Measurements from ENCODE around the gene DNAH9. TPM values are rescaled to one million over a fixed set of nuclear protein-coding genes. Genes with fewer than 3 reads are reported as not detected.
"Not testable (repeated sequence)": the region's sequence is repeated elsewhere in the genome, so short reads cannot be mapped to it uniquely, and the experiment has no call there.

The DNAH9 gene
- total RNA-seq, 1 donor from 2014 or later, result 1.0 TPM

DNA sequence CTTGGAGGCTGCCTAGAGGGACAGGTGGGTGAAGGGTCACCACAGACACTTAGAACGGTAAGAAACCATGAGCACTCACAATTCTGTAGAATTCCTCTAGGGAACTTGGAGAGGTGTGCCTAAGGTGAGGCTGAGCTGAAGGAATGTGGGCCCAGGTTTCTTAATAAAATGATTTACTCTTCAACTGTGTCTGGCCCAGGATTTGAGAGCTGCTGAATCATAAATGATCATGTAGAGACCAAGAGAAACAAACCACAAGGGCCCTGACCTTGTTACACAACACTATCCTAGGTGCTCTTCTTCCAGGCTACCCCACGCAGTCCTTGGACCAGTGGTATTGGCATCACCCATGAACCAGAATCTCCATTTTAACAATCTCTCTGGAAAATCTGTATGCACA, 371.3 kb downstream of the DNAH9 start:
- Histone ChIP-seq H3K27ac (ENCODE audit: low read depth, low read length) (no peak overlapping the region), H3K4me1 (ENCODE audit: control insufficient read depth in 3 of 3, insufficient read depth in 3 of 3, low read length in 3 of 3) (no peaks in the 10 kb centered on the region), H3K36me3 (ENCODE audit: control insufficient read depth in 3 of 3, insufficient read depth in 3 of 3, low read length in 3 of 3) (peaks cover 0 to 2% (median 0%) of the 10 kb centered on the region in 3 donors), H3K9me3 (ENCODE audit: control insufficient read depth in 3 of 3, low read length in 3 of 3) (peaks cover 0 to 5% (median 0%) of the 10 kb centered on the region in 3 donors), H3K4me3 (ENCODE audit: low read length in 3 of 3) (no peak overlapping the region), H3K9ac (ENCODE audit: low read depth in 1 of 3, low read length in 3 of 3) (no peak overlapping the region), H3K27me3 (ENCODE audit: control insufficient read depth in 3 of 3, insufficient read depth in 3 of 3, low read length in 3 of 3) (no peaks in the 10 kb centered on the region)

DNA sequence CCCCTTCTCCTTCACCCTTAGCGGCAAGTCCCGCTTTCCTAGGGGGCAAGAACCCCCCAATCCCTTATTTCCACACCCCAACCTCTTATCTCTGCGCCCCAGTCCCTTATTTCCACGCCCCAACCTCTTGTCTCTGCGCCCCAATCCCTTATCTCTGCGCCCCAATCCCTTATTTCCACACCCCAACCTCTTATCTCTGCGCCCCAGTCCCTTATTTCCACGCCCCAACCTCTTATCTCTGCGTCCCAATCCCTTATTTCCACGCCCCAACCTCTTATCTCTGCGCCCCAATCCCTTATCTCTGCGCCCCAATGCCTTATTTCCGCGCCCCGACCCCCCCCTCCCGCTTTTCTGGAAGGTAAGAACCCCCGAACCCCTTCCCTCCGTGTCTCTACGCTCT, 374.5 kb downstream of the DNAH9 start:
- H3K27ac ChIP-seq (ENCODE audit: low read depth, low read length); H3K4me3 ChIP-seq (ENCODE audit: low read length in 3 of 3); H3K27me3 ChIP-seq (ENCODE audit: control insufficient read depth in 3 of 3, insufficient read depth in 3 of 3, low read length in 3 of 3); H3K4me1 ChIP-seq (ENCODE audit: control insufficient read depth in 3 of 3, insufficient read depth in 3 of 3, low read length in 3 of 3); H3K9ac ChIP-seq (ENCODE audit: low read depth in 1 of 3, low read length in 3 of 3); H3K9me3 ChIP-seq (ENCODE audit: control insufficient read depth in 3 of 3, low read length in 3 of 3): not testable (repeated sequence)
- H3K36me3 ChIP-seq (ENCODE audit: control insufficient read depth in 3 of 3, insufficient read depth in 3 of 3, low read length in 3 of 3), result peaks cover 6 to 11% (median 10%) of the 10 kb centered on the region in 3 donors

DNA sequence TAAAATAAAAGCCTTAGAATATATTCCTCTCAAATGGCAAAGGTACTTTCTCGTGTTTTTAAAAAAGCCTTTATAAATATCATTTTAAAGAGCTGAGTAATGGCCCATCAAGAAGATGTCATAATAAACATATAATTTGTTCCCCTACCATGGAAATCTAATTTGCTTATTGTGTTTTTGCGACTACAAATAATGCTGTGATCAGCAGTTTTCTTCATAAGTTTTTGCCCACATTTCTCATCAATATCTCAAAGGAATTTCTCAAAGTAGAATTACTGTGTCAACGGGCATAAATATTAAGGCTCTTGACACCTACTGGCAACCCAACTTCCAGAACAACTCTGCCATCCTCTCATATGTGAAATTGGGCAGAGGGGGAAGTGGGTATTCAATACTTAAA, 381.5 kb downstream of the DNAH9 start:
- H3K9ac ChIP-seq (ENCODE audit: low read depth in 1 of 3, low read length in 3 of 3), result no peak overlapping the region
- H3K27ac ChIP-seq (ENCODE audit: low read depth, low read length), result no peak overlapping the region
- no peaks in the 10 kb centered on the region for H3K27me3 ChIP-seq (ENCODE audit: control insufficient read depth in 3 of 3, insufficient read depth in 3 of 3, low read length in 3 of 3)
- no peaks in the 10 kb centered on the region for H3K4me1 ChIP-seq (ENCODE audit: control insufficient read depth in 3 of 3, insufficient read depth in 3 of 3, low read length in 3 of 3)
- no peaks in the 10 kb centered on the region for H3K9me3 ChIP-seq (ENCODE audit: control insufficient read depth in 3 of 3, low read length in 3 of 3)
- H3K4me3 ChIP-seq (ENCODE audit: low read length in 3 of 3), result no peak overlapping the region
- H3K36me3 ChIP-seq (ENCODE audit: control insufficient read depth in 3 of 3, insufficient read depth in 3 of 3, low read length in 3 of 3), result peaks cover 19 to 37% (median 35%) of the 10 kb centered on the region in 3 donors

DNA sequence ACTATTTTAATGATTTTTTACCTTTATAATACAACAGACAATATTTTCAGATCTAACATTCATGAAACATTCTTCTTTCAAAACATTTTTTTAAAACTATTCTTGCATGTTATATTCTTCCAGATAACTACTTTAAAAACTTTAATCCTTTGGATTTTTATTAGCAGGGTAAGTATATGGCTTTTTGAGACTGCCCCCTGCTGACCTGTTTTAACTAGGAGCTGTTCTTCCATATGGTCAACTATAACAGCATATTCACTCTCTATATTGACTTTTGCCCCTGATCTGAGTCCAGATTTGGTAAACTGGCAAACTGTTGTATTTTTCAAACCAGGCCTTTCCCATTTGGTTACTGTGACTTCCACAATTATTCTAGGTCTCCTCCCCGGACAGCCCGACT, 382.5 kb downstream of the DNAH9 start:
- Histone ChIP-seq H3K4me1 (ENCODE audit: control insufficient read depth in 3 of 3, insufficient read depth in 3 of 3, low read length in 3 of 3) (no peaks in the 10 kb centered on the region), H3K27ac (ENCODE audit: low read depth, low read length) (no peak overlapping the region), H3K4me3 (ENCODE audit: low read length in 3 of 3) (no peak overlapping the region), H3K9me3 (ENCODE audit: control insufficient read depth in 3 of 3, low read length in 3 of 3) (no peaks in the 10 kb centered on the region), H3K36me3 (ENCODE audit: control insufficient read depth in 3 of 3, insufficient read depth in 3 of 3, low read length in 3 of 3) (peaks cover 19 to 37% (median 35%) of the 10 kb centered on the region in 3 donors), H3K9ac (ENCODE audit: low read depth in 1 of 3, low read length in 3 of 3) (no peak overlapping the region), H3K27me3 (ENCODE audit: control insufficient read depth in 3 of 3, insufficient read depth in 3 of 3, low read length in 3 of 3) (no peaks in the 10 kb centered on the region)

DNA sequence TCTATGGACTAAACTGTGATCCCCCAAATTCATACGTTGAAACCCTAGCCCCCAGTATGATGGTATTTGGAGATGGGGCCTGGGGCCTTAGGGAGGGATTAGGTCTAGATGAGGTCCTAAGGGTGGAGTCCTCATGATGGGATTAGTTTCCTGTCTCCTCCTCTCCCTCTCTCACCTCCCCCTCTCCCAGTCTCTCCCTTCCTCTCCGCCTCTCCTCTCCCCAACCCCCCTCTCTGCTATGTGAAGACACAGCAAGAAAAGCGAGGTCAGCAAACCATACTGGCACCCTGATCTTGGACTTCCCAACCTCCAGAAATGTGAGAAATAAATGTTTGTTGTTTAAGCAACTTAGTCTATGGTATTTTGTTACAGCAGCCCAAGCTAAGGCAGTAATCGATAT, 383.6 kb downstream of the DNAH9 start:
- Histone ChIP-seq H3K27me3 (ENCODE audit: control insufficient read depth in 3 of 3, insufficient read depth in 3 of 3, low read length in 3 of 3) (no peaks in the 10 kb centered on the region), H3K4me3 (ENCODE audit: low read length in 3 of 3) (no peak overlapping the region), H3K9ac (ENCODE audit: low read depth in 1 of 3, low read length in 3 of 3) (no peak overlapping the region), H3K27ac (ENCODE audit: low read depth, low read length) (no peak overlapping the region), H3K36me3 (ENCODE audit: control insufficient read depth in 3 of 3, insufficient read depth in 3 of 3, low read length in 3 of 3) (peaks cover 19 to 36% (median 33%) of the 10 kb centered on the region in 3 donors), H3K9me3 (ENCODE audit: control insufficient read depth in 3 of 3, low read length in 3 of 3) (no peaks in the 10 kb centered on the region), H3K4me1 (ENCODE audit: control insufficient read depth in 3 of 3, insufficient read depth in 3 of 3, low read length in 3 of 3) (peaks cover 2 to 6% (median 4%) of the 10 kb centered on the region in 3 donors)

DNA sequence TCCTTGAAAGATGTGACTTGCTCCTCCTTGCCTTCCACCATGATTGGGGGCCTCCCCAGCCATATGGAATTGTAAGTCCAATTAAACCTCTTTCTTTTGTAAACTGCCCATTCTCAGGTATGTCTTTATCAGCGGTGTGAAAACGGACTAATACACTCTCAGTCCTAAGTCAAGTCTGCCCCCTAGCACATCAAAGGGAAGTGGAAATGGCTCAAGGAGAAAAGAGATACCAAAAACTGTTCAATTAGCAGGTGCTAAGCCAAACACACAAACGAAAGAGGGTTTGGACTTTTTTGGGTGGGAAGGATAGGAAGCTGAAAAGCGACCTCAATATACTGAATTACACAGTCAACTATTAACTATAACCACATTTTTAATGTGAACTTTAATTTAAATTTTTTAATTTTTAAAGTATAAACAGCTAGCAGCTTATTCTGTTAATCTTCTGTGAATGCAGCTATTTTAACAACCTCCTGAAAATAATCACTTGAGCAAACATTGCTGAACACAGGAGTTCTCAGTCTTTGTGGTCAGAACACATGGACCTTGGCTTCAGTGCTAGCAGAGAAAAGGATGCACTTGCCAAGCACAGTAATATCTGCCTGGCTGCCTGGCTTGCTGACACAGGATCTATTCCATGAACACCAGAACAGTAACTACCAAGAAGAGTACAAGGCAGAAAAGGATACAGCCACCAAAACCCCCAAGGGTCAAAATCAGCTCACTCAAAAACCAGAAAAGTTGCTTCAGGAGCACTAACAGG, 388.1 kb downstream of the DNAH9 start:
- Histone ChIP-seq H3K4me1 (ENCODE audit: control insufficient read depth in 3 of 3, insufficient read depth in 3 of 3, low read length in 3 of 3) (peaks cover 2 to 7% (median 5%) of the 10 kb centered on the region in 3 donors), H3K4me3 (ENCODE audit: low read length in 3 of 3) (no peak overlapping the region), H3K36me3 (ENCODE audit: control insufficient read depth in 3 of 3, insufficient read depth in 3 of 3, low read length in 3 of 3) (peaks cover 18 to 35% (median 34%) of the 10 kb centered on the region in 3 donors), H3K9me3 (ENCODE audit: control insufficient read depth in 3 of 3, low read length in 3 of 3) (no peaks in the 10 kb centered on the region), H3K27me3 (ENCODE audit: control insufficient read depth in 3 of 3, insufficient read depth in 3 of 3, low read length in 3 of 3) (no peaks in the 10 kb centered on the region), H3K27ac (ENCODE audit: low read depth, low read length) (no peak overlapping the region), H3K9ac (ENCODE audit: low read depth in 1 of 3, low read length in 3 of 3) (no peak overlapping the region)

DNA sequence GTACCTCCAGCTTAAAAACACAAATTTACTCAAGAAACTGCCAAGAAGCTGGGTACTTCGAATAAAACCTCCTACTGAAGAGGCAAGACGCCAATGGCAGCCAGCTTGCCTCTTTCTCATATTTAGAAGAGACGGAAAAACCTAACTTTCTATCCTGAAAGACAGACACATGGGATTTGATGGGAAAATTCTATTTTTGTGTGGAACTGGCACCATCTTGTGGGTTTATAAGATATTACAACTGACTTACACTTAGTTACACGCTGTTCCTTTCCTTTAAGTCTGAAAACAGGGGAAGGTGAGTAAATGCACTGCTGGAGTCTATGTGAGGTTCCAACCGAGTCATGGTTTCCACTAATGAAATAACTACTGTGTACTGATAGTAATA, 388.7 kb downstream of the DNAH9 start:
- Histone ChIP-seq H3K9me3 (ENCODE audit: control insufficient read depth in 3 of 3, low read length in 3 of 3) (no peaks in the 10 kb centered on the region), H3K4me1 (ENCODE audit: control insufficient read depth in 3 of 3, insufficient read depth in 3 of 3, low read length in 3 of 3) (peaks cover 2 to 7% (median 5%) of the 10 kb centered on the region in 3 donors), H3K27ac (ENCODE audit: low read depth, low read length) (no peak overlapping the region), H3K36me3 (ENCODE audit: control insufficient read depth in 3 of 3, insufficient read depth in 3 of 3, low read length in 3 of 3) (peaks cover 20 to 37% (median 36%) of the 10 kb centered on the region in 3 donors), H3K27me3 (ENCODE audit: control insufficient read depth in 3 of 3, insufficient read depth in 3 of 3, low read length in 3 of 3) (no peaks in the 10 kb centered on the region), H3K9ac (ENCODE audit: low read depth in 1 of 3, low read length in 3 of 3) (no peak overlapping the region), H3K4me3 (ENCODE audit: low read length in 3 of 3) (no peak overlapping the region)

DNA sequence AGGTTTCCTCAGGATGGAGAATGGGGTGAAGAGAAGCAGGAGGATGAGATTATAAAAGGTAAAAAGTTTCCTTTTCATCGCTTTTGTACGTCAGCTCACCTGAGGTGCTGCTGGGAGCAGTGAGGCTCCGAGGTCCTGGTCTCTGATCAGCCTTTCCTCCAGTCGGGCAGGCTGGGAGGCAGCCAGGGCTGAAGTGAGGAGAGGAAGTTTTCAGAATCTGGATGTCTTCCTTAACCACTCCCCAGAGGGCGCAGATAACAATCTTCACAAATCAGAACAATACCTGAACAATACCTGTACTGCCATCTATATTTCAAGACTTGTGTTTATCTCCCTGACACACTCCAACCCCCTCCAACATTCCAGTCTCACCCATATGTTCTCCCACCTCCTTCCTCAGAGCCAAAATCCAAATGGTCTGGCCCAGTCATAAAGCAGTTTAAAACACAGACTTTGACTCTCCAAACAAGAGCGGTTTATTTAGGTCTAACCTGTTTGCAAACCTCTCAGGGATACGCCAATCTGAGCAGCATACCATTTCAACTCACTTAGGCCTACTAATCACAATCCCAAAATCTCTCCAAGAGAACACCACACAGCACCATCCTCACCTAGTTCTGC, 392.2 kb downstream of the DNAH9 start:
- no peak overlapping the region for H3K4me3 ChIP-seq (ENCODE audit: low read length in 3 of 3)
- no peak overlapping the region for H3K27ac ChIP-seq (ENCODE audit: low read depth, low read length)
- H3K4me1 ChIP-seq (ENCODE audit: control insufficient read depth in 3 of 3, insufficient read depth in 3 of 3, low read length in 3 of 3), result peaks cover 2 to 7% (median 5%) of the 10 kb centered on the region in 3 donors
- no peaks in the 10 kb centered on the region for H3K9me3 ChIP-seq (ENCODE audit: control insufficient read depth in 3 of 3, low read length in 3 of 3)
- no peak overlapping the region for H3K9ac ChIP-seq (ENCODE audit: low read depth in 1 of 3, low read length in 3 of 3)
- peaks cover 17 to 28% (median 28%) of the 10 kb centered on the region in 3 donors for H3K36me3 ChIP-seq (ENCODE audit: control insufficient read depth in 3 of 3, insufficient read depth in 3 of 3, low read length in 3 of 3)
- H3K27me3 ChIP-seq (ENCODE audit: control insufficient read depth in 3 of 3, insufficient read depth in 3 of 3, low read length in 3 of 3), result no peaks in the 10 kb centered on the region

DNA sequence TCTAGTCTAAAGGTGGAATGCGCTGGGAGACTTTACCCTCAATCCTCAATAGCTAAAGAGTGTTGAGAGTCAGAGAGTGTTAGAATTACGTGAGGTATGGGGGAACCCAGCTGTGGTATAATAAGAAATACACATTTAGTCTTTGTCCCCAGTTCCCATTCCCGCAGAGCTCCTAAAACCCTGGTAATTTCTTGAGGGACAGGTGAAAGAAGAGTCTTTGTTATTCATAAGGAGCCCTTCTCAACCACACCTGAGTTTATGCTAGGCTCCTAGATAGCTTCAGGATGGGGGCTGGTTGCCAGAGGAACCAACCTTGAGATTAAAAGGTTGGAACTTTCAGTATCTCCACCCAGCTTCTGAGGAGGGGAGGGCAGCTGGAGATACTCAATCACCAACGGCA, 393.2 kb downstream of the DNAH9 start:
- Histone ChIP-seq H3K4me1 (ENCODE audit: control insufficient read depth in 3 of 3, insufficient read depth in 3 of 3, low read length in 3 of 3) (peaks cover 2 to 5% (median 5%) of the 10 kb centered on the region in 3 donors), H3K27me3 (ENCODE audit: control insufficient read depth in 3 of 3, insufficient read depth in 3 of 3, low read length in 3 of 3) (no peaks in the 10 kb centered on the region), H3K9ac (ENCODE audit: low read depth in 1 of 3, low read length in 3 of 3) (no peak overlapping the region), H3K36me3 (ENCODE audit: control insufficient read depth in 3 of 3, insufficient read depth in 3 of 3, low read length in 3 of 3) (peaks cover 17 to 28% (median 28%) of the 10 kb centered on the region in 3 donors), H3K27ac (ENCODE audit: low read depth, low read length) (no peak overlapping the region), H3K9me3 (ENCODE audit: control insufficient read depth in 3 of 3, low read length in 3 of 3) (no peaks in the 10 kb centered on the region), H3K4me3 (ENCODE audit: low read length in 3 of 3) (no peak overlapping the region)

DNA sequence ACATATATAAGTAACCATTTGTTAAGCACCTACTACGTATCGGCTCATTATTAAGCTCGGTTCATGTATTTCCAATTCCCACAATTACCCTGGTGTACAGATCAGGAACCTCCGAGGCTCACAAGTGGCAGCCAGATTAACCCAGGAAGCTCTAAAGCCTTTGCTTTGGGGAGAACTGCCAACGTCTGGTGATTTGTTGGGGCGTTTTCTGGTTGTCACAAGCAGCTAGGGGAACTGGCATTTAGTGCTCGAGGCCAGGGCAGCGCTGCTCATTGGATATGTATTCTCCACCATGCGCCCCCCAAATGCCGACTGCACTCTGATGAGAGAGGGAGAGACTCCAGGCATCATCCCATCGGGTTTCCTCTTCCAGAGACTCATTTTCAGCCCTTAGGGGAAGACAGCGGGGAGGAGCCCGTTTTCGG, 398.5 kb downstream of the DNAH9 start:
- peak overlapping the region; percentile 87 to 96 (median 88) for H3K4me3 ChIP-seq (ENCODE audit: low read length in 3 of 3)

More for the DNA sequence above, 398.5 kb downstream of the DNAH9 start:
- H3K27ac ChIP-seq (ENCODE audit: low read depth, low read length), result peak overlapping the region; percentile 93
- H3K36me3 ChIP-seq (ENCODE audit: control insufficient read depth in 3 of 3, insufficient read depth in 3 of 3, low read length in 3 of 3), result peaks cover 7 to 10% (median 9%) of the 10 kb centered on the region in 3 donors
- peak overlapping the region; percentile 92 to 98 (median 94) for H3K9ac ChIP-seq (ENCODE audit: low read depth in 1 of 3, low read length in 3 of 3)
- no peaks in the 10 kb centered on the region for H3K9me3 ChIP-seq (ENCODE audit: control insufficient read depth in 3 of 3, low read length in 3 of 3)
- no peaks in the 10 kb centered on the region for H3K27me3 ChIP-seq (ENCODE audit: control insufficient read depth in 3 of 3, insufficient read depth in 3 of 3, low read length in 3 of 3)
- H3K4me1 ChIP-seq (ENCODE audit: control insufficient read depth in 3 of 3, insufficient read depth in 3 of 3, low read length in 3 of 3), result peaks cover 3 to 14% (median 3%) of the 10 kb centered on the region in 3 donors
